A549 (cell line): ENCODE results near the gene TOP3B.

Experiments
- NR3C1 ChIP-seq: fragments of >200 bp; sonication (Bioruptor Twin); formaldehyde crosslinking; IDR thresholded peaks from 3 replicates; pipeline ENCODE4 v1.6.1; 2017
- TF ChIP-seq, protein P1 (sequence below): fragments of >200 bp; sonication (Bioruptor Twin); formaldehyde crosslinking; IDR thresholded peaks from 3 replicates; pipeline ENCODE4 v1.5.1; 2016

DNA sequence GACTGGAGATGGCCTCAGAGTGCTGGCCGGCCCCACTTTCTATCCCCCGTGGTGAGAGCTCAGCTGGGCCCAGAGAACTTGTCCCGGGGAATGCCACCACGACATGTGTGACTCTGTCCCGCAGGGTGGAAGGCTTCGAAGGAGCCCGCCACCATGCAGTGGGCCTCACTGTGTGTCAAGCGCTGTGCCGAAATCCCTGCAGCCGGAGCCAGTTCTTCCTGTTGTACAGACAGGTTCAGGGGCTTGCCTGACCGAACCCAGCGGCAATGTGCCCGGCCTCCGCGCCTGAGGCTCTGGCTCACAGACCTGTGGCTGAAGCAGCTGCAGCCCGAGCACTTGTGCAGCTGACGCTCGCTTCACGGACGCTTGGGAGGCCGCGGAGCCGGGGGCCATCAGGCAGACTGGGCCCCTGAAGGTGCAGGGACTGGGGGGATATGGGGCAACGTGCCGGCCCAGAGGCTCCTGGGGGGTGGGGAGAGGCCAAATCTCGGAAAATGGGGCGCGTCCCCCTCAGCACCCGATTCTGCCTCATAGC lies 30.6 kb downstream of the TOP3B start:
- TF ChIP-seq, protein P1, sequence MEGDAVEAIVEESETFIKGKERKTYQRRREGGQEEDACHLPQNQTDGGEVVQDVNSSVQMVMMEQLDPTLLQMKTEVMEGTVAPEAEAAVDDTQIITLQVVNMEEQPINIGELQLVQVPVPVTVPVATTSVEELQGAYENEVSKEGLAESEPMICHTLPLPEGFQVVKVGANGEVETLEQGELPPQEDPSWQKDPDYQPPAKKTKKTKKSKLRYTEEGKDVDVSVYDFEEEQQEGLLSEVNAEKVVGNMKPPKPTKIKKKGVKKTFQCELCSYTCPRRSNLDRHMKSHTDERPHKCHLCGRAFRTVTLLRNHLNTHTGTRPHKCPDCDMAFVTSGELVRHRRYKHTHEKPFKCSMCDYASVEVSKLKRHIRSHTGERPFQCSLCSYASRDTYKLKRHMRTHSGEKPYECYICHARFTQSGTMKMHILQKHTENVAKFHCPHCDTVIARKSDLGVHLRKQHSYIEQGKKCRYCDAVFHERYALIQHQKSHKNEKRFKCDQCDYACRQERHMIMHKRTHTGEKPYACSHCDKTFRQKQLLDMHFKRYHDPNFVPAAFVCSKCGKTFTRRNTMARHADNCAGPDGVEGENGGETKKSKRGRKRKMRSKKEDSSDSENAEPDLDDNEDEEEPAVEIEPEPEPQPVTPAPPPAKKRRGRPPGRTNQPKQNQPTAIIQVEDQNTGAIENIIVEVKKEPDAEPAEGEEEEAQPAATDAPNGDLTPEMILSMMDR = no peak
- TF ChIP-seq NR3C1 = no peak
